Memory B cell (primary cell): ENCODE results near the gene TLR5.
"Not testable (repeated sequence)": the region's sequence is repeated elsewhere in the genome, so short reads cannot be mapped to it uniquely, and the experiment has no call there.

Source experiments
- ATAC-seq: fragments of 150-1000 bp; cut with Tn5 transposase; 2 replicates; pipeline ENCODE4 v1.10.0; 2021; ENCODE audit warnings: low read depth, mild to moderate bottlenecking, moderate library complexity
- DNase-seq, 2 donors: peaks; one replicate each; pipeline ENCODE4 v3.0.0; 2022; ENCODE audit warnings: low spot score in 2 of 2
- H3K27ac Mint-ChIP-seq: one replicate; pipeline ENCODE4 v1.8.0; 2022; ENCODE audit warnings: mild to moderate bottlenecking, moderate library complexity, mixed read lengths
- H3K27me3 Mint-ChIP-seq: one replicate; pipeline ENCODE4 v1.8.0; 2022; ENCODE audit warnings: mixed read lengths
- H3K36me3 Mint-ChIP-seq: one replicate; pipeline ENCODE4 v1.8.0; 2022; ENCODE audit warnings: mild to moderate bottlenecking, mixed read lengths
- H3K4me1 Mint-ChIP-seq: one replicate; pipeline ENCODE4 v1.8.0; 2022; ENCODE audit warnings: mixed read lengths
- H3K4me3 Mint-ChIP-seq: one replicate; pipeline ENCODE4 v1.8.0; 2022; ENCODE audit warnings: mild to moderate bottlenecking, moderate library complexity, mixed read lengths
- H3K9me3 Mint-ChIP-seq: one replicate; pipeline ENCODE4 v1.8.0; 2022; ENCODE audit warnings: mixed read lengths

TLR5 gene

DNA sequence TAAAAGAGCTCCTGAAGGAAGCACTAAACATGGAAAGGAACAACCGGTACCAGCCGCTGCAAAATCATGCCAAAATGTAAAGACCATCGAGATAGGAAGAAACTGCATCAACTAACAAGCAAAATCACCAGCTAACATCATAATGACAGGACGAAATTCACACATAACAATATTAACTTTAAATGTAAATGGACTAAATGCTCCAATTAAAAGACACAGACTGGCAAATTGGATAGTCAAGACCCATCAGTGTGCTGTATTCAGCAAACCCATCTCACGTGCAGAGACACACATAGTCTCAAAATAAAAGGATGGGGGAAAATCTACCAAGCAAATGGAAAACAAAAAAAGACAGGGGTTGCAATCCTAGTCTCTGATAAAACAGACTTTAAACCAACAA, 26.4 kb upstream of the TLR5 start:
- H3K9me3 Mint-ChIP-seq, ATAC-seq, H3K27ac Mint-ChIP-seq, H3K4me3 Mint-ChIP-seq, DNase-seq, H3K4me1 Mint-ChIP-seq, H3K36me3 Mint-ChIP-seq, H3K27me3 Mint-ChIP-seq: not testable (repeated sequence)

DNA sequence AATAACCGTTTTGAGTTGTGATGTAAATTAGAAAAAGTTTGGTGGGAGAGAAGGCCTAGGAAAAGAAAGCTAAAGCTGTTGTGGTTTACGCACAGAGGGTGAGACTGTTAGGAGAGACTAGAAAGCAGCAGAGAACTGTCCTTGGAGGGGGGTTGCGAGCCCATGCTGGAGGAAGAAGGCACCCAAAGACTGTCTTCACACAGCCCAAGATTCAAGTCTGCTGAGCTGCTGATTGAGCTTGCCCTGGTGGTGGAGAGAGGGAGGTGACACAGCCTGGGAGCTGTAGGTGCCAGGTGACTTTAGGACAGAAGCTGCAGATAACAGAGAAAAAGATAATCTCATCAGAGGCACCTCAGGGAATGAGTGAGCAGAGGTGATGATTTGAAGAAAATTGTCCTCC, 18.3 kb upstream of the TLR5 start:
- no peaks in the 10 kb centered on the region for H3K4me1 Mint-ChIP-seq
- ATAC-seq (no peak), DNase-seq (no peak)
- no peak overlapping the region for H3K4me3 Mint-ChIP-seq
- H3K27ac Mint-ChIP-seq: no peak overlapping the region
- peaks cover 24% of the 10 kb centered on the region for H3K27me3 Mint-ChIP-seq
- H3K9me3 Mint-ChIP-seq: no peaks in the 10 kb centered on the region
- no peaks in the 10 kb centered on the region for H3K36me3 Mint-ChIP-seq

- H3K36me3 Mint-ChIP-seq: no peaks in the 10 kb centered on the region
- H3K4me3 Mint-ChIP-seq: no peak overlapping the region
- H3K4me1 Mint-ChIP-seq: peaks cover 5% of the 10 kb centered on the region
- no peak for ATAC-seq
- H3K27me3 Mint-ChIP-seq: peaks cover 28% of the 10 kb centered on the region
- no peak overlapping the region for H3K27ac Mint-ChIP-seq
- no peak for DNase-seq
- no peaks in the 10 kb centered on the region for H3K9me3 Mint-ChIP-seq
Observed at GRCh38 chr1:223156343-223156742, 13.3 kb upstream of the TLR5 start.

DNA sequence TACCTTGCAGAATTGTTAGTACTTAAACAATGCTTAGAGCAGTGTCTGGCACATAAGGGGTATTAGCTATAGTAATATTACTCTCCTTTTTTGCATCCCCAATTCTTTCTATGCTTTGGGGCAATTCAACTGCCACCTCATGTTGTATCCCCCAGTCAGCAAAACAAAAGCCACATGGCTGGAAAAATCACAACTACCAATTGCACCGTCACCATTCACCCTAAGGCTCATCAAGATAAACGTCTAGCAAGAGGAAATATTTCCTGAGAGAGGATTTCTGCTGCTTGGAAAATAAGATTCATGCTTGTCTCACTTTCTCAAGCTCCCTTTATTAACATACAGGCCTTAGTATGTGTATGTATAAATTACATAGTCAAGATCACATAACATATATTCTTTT, 12.1 kb upstream of the TLR5 start:
- no peak overlapping the region for H3K4me3 Mint-ChIP-seq
- DNase-seq: no peak

DNA sequence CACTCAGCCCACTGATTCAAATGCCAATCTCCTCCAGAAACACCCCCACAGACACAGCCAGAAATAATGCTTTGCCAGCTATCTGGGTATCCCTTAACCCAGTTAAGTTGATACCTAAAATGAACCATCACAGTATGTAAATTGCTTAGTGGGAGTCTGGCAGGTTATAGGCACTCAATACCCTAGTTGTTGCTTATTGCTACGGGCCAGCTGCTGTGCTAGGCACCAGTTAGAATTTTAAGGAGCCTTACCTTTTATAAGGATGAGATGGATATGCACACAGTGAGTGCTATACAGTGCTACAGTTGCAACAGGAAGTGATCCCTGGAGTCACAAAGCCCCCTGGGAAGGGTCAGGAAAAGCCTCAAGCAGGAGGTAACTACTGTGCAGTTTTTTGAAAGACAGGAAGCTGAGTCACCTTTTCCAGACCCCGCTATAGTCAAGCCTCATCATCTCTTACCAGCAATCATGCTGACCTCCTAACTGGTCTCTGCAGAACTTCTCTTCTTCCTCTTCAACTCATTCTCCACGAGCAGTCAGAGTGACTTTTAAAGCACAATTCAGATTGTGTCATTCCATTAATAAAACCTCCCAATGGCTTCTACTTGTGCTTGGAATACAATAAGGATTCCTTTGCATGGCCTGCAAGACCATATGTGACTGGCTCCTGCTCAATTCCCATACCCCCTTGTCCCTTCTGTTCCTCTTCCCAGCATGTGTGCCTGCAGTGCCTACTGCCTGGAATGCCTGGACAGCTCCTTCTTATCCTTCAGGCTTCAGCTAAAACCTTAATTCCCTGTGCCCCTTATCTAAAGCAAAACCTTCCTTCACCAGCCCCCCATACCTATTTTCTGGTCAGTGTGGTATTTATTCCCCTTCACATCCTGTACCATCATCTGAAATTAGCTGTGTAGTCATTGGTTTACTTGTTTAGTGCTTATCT, 10.4 kb upstream of the TLR5 start:
- no peak overlapping the region for H3K27ac Mint-ChIP-seq
- H3K27me3 Mint-ChIP-seq: peaks cover 23% of the 10 kb centered on the region
- H3K4me1 Mint-ChIP-seq: peaks cover 5% of the 10 kb centered on the region
- H3K9me3 Mint-ChIP-seq: no peaks in the 10 kb centered on the region
- DNase-seq (no peak), ATAC-seq (no peak)
- H3K36me3 Mint-ChIP-seq: no peaks in the 10 kb centered on the region
- H3K4me3 Mint-ChIP-seq: no peak overlapping the region

More for the DNA sequence above, 12.1 kb upstream of the TLR5 start:
- no peak overlapping the region for H3K27ac Mint-ChIP-seq
- no peak for ATAC-seq
- H3K4me1 Mint-ChIP-seq: peaks cover 5% of the 10 kb centered on the region
- H3K9me3 Mint-ChIP-seq: no peaks in the 10 kb centered on the region
- no peaks in the 10 kb centered on the region for H3K36me3 Mint-ChIP-seq
- H3K27me3 Mint-ChIP-seq: peaks cover 30% of the 10 kb centered on the region

DNA sequence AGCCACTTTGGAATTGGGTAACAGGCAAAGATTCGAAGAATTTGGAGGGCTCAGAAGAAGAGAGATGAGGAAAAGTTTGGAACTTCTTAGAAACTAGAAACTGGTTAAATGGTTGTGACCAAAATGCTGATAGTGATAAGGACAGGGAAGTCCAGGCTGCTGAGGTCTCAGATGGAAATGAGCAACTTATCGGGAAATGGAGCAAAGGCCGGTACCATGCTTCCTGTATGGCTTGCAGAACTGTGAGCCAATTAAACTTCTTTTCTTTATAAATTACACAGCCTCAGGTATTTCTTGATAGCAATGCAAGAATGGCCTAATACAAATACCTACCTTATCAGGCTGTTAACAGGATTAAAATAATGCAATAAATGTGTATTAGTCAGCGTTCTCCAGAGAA, 9.4 kb upstream of the TLR5 start:
- peaks cover 18% of the 10 kb centered on the region for H3K27me3 Mint-ChIP-seq
- ATAC-seq (no peak), DNase-seq (no peak)
- no peaks in the 10 kb centered on the region for H3K36me3 Mint-ChIP-seq
- H3K4me1 Mint-ChIP-seq: peaks cover 5% of the 10 kb centered on the region
- no peaks in the 10 kb centered on the region for H3K9me3 Mint-ChIP-seq
- H3K27ac Mint-ChIP-seq: no peak overlapping the region
- no peak overlapping the region for H3K4me3 Mint-ChIP-seq

GRCh38 chr1:223150443-223150842, 7.4 kb upstream of the TLR5 start:
- H3K27ac Mint-ChIP-seq: no peak overlapping the region
- no peak for DNase-seq
- H3K27me3 Mint-ChIP-seq: peaks cover 23% of the 10 kb centered on the region
- peaks cover 5% of the 10 kb centered on the region for H3K4me1 Mint-ChIP-seq
- H3K36me3 Mint-ChIP-seq: no peaks in the 10 kb centered on the region
- no peak overlapping the region for H3K4me3 Mint-ChIP-seq
- peaks cover 5% of the 10 kb centered on the region for H3K9me3 Mint-ChIP-seq
- ATAC-seq: no peak

DNA sequence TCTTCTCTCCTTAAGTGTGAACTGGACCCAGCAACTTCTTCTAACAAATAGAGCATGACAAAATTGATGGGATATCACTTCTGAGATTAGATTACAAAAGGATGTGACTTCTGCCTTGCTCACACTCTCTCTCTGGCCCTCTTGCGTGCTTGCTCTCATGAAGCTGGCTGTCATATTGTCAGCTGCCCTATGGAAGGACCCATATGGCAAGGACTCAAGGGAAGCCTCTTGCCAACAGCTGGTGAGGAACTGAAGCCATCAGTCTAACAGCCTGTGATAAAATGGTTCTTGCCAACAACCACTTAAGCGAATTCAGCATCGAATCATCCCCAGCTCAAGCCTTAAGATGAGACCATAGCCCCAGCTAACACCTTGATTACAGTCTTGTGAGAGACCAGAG, 4.8 kb upstream of the TLR5 start:
- H3K9me3 Mint-ChIP-seq: peaks cover 5% of the 10 kb centered on the region
- peaks cover 11% of the 10 kb centered on the region for H3K4me1 Mint-ChIP-seq
- H3K27me3 Mint-ChIP-seq: peaks cover 20% of the 10 kb centered on the region
- no peak overlapping the region for H3K4me3 Mint-ChIP-seq
- H3K27ac Mint-ChIP-seq: no peak overlapping the region
- DNase-seq (no peak), ATAC-seq (no peak)
- H3K36me3 Mint-ChIP-seq: no peaks in the 10 kb centered on the region

DNA sequence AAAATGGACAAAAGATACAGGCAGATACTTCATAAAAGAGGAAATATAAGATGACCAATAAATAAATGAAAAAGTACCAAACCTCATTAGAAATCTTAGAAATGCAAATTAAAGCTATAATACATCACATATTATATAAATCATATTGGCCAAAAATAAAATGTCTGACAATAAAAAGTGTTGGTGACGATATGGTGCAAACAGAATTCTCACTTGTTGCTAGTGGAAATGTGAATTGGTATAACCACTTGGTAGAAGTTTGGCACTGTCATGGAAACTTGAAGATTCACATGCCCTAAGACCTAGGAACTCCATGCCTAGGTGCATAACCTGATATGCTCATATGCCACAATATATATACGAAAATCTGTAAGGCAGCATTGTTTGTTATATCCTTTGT, 4.4 kb upstream of the TLR5 start:
- Mint-ChIP-seq H3K36me3 (no peaks in the 10 kb centered on the region), H3K4me3 (no peak overlapping the region)

GRCh38 chr1:223146745-223147144, 3.7 kb upstream of the TLR5 start:
- Mint-ChIP-seq H3K36me3 (no peaks in the 10 kb centered on the region), H3K4me3 (no peak overlapping the region), H3K27ac (no peak overlapping the region), H3K4me1 (peaks cover 11% of the 10 kb centered on the region), H3K27me3 (peaks cover 15% of the 10 kb centered on the region), H3K9me3 (peaks cover 5% of the 10 kb centered on the region)
- ATAC-seq: no peak
- no peak for DNase-seq

More for the DNA sequence above, 4.4 kb upstream of the TLR5 start:
- ATAC-seq (no peak), DNase-seq (no peak)
- Mint-ChIP-seq H3K27ac (no peak overlapping the region), H3K9me3 (peaks cover 5% of the 10 kb centered on the region), H3K4me1 (peaks cover 11% of the 10 kb centered on the region), H3K27me3 (peaks cover 20% of the 10 kb centered on the region)

DNA sequence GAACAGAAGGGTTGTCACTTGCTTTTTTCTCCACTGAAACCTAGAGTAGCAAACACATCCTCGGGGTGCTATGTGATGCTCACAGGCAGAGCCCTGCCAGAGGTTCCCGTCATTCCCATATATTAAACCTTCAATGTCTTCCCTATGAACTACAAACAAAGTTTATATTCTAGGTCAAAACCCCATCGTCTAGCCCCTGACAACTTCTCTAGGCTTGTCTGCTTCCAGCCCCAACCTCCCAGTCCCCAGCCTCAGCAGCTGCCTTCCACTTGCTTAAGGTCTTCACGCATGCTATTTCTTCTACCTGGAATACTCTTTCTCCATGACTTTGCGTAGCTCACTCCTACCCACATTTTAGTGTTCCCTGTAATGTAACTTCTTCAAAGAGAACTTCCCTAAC, 1.9 kb upstream of the TLR5 start:
- no peak for DNase-seq
- no peak overlapping the region for H3K4me3 Mint-ChIP-seq
- peaks cover 7% of the 10 kb centered on the region for H3K27me3 Mint-ChIP-seq
- H3K9me3 Mint-ChIP-seq: peaks cover 5% of the 10 kb centered on the region
- H3K4me1 Mint-ChIP-seq: peaks cover 11% of the 10 kb centered on the region
- H3K36me3 Mint-ChIP-seq: no peaks in the 10 kb centered on the region
- no peak for ATAC-seq
- H3K27ac Mint-ChIP-seq: no peak overlapping the region

DNA sequence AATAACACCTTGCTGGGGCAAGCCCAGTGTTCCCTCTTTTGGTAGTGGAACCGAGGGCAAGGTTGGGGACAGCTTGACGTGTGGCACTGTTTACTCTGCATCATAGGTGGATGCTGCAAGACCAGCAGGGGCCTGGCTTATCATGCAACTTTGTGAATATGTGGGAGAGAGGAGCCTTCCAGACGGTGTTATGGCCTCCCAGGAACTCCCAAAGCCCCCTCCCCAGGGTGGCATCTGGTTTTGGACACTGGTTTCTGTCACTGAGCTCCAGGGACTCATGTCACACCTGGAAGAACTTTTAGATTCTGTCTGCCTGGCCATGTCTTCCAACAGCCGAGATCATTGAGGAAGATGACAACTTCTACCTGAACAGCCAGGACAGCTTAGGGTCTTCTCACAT, 1.4 kb upstream of the TLR5 start:
- Mint-ChIP-seq H3K4me1 (peaks cover 11% of the 10 kb centered on the region), H3K27ac (no peak overlapping the region), H3K36me3 (no peaks in the 10 kb centered on the region), H3K27me3 (peaks cover 7% of the 10 kb centered on the region), H3K9me3 (peaks cover 5% of the 10 kb centered on the region), H3K4me3 (no peak overlapping the region)
- DNase-seq: no peak
- no peak for ATAC-seq

DNA sequence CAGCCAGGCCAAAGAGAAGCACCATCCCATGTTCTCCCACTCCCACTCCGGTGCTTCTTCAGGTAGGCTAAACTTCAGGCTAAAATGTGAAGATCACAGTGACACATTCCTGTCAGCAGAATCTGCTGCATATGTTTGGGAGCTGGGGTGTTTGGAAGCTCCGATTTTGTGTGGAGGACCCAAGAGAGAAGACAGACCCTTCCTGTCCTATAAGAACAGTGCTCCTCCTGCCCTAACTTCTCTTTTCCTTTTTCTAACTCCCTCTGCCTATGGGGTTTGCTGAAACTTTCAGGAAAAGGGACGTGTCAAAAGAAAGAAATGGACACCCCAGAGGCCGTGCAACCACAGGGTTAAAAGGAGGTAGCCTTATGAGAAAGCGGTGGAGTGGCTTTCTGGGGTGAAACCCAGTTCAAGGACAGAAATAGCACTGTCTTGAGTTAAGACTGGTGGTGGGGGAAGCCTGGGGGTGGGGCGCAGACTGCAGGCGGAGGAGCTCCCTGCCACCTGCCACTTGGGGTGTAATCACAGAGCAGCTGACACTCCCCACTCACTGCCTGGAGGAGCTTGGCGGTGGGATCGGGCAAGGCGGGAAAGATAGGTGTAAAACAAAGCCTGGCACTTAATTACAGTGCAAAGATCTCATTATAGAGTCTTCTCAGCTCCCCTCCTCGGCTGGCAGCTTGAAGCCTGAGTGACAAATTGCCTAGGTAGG, 645 bp upstream of the TLR5 start:
- ATAC-seq (peak; percentile 31), DNase-seq (no peak)
- no peak overlapping the region for H3K27ac Mint-ChIP-seq
- peaks cover 11% of the 10 kb centered on the region for H3K4me1 Mint-ChIP-seq
- H3K36me3 Mint-ChIP-seq: no peaks in the 10 kb centered on the region
- peak overlapping the region; percentile 80 for H3K4me3 Mint-ChIP-seq
- H3K9me3 Mint-ChIP-seq: peaks cover 6% of the 10 kb centered on the region
- peaks cover 7% of the 10 kb centered on the region for H3K27me3 Mint-ChIP-seq

DNA sequence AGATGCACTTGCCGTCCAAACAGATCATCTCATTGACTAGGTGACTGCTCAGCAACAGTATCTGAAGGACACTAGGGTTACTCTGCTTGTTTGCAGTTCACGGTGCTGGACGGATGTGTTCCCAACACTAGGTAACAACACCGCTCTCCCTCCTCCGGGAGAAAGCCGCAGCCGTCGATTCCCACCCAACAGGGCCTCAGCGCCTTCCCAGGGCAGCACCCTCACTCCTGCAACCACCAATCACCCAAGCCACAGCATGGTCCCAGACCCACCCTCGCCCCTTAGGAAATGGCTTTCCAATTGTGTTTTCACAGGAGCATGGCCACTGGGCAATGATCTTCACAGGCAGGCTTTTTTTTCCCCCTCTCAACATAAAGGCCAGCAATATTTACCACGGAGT, 779 bp downstream of the TLR5 start:
- Mint-ChIP-seq H3K4me1 (peaks cover 11% of the 10 kb centered on the region), H3K27me3 (peaks cover 10% of the 10 kb centered on the region), H3K36me3 (no peaks in the 10 kb centered on the region), H3K27ac (no peak overlapping the region), H3K9me3 (peaks cover 6% of the 10 kb centered on the region), H3K4me3 (peak overlapping the region; percentile 44)
- ATAC-seq (no peak), DNase-seq (no peak)
